ENCODE results near the gene COPZ2.
"Not testable (repeated sequence)": the region's sequence is repeated elsewhere in the genome, so short reads cannot be mapped to it uniquely, and the experiment has no call there.

Gene COPZ2

DNA sequence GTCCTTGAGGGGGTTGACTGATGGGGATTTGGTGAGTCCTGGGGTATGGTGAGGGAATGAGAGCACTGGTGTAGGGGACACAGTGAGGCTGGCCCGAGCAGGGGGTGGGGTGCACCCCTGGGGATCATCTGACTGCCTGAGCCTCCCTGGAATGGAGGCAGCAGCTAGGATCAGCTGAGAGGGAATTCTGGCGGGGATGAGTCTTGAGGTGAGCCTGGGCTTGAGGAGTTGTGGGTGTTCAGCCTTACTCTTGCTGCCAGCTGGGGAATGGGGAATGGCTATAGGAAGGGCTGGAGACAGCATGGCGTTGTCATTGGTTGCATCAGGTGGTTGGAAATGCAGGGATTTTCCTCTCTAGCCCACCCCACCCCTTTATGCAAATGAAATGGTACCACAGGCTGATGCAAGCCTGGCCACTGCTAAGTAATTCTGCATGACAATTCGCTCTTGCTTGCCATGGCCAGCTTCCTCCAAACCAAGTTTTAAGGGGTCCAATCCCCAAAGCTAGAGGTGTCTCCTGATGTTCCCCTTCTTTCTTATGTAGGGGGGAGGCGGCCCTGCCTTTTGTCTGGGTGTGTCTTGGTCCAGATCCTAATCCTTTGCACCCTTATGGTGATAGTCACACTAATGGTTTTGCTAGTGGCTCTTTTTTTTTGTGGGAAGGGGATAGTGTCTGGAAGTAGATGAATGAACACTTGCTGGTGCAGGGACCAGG lies 18.1 kb upstream of the COPZ2 start:
- no peak for DNase-seq

DNA sequence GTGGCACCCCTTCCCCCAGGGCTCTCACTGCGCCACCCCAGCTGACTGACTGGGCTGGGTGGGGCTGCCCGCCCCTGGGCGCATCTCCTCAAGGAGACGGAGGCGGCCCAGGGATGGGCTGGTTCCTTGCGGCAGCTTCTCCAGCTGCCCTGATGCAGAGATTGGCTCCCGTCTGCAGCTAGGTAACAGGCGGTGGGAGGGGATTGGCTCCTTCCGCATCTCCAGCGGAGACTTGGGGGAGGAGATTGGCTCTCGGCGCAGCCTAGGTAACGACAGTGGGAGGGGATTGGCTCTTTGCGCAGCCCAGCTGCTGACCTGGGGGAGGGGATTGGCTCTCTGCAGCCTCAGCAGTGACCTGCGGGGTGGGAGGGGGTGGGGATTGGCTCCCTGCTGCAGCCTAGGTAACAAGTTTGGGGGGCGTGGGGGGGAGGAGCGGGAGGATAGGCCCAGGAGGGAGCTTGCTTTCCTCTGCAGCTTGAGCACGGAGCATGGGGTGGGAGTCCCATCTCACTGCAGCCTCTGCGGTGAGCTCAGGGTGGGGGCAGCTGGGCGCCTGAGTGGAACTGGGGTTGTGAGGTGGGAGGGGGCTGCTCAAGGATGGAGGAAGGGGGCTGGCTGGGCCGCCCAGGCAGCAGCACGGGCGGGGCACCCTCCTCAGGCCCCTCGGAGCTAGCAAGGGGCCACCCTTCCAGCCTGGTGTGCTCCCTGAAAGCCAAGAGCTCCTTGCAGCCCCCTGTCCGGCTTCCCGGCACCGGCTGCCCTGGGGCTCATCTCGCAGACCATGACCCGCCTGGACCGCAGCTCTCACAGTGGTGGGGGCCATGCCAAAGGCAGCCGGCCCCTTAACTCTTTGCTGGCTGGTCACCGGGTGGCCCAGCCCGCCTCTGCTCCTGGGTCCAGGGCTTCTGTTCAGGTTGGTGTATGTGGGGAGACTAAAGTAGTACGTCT lies 16.9 kb upstream of the COPZ2 start:
- DNase-seq: no peak

DNA sequence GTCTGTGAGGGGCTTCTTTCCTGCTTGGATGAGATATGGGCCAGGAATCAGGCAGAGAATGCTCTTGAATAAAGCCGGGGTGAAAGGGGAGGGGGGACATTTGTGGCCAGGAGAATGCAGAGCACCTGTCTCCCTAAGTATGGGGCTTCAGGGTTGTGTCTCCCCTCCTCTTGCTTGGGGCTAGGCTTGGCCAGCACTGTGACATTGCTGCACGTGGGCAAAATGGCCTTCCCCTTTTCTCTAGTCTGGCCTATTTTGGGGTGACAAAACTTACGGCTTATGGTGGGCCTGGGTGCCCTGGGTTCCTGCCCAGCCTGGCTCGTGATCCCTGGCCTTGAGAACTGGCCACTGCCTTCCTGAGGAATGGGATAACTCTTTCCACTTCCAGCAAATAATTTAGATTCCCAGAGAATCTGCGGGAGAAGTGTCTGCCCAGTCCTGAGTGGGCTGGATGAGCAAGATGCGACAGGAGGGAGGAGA lies 16.2 kb upstream of the COPZ2 start:
- no peak for DNase-seq

DNA sequence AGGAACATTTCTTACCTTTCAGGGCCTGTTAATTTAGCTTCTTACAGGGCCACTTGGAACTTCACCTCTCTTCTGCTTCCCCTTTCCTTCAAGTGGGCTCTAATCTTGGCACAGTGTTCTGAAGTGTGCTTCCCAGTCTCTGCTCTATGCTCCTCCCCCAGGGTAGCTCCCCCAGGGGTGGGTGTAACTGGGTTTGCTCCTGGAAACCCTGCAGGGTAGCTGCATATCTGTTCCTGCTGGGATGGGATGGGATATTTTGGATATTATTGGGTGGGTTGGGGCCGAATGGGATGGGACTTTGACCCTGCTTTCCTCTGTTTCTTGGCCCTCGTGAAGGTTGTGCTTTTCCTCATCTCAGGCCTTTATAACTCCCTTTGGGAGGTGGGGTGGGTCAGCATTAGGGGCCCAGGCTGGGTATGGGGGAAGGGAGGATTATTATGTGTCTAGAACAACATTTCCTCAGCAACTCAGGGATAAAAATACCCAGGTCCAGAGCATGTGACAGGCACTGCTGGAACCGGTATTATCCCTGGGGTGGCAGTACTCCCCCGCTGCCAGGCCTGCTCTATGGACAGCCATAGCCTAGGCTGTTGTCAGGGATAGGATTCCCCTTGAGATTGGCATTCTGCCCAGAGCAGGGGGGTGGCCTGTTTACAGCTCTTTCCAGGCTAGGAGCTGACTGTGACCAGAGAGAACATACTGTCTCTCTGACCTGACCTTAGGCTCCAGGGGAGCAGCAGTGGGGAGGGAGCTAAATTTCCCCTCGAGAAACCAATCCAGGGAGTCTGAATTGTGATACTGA lies 15.6 kb upstream of the COPZ2 start:
- peak; percentile 60 for DNase-seq

DNA sequence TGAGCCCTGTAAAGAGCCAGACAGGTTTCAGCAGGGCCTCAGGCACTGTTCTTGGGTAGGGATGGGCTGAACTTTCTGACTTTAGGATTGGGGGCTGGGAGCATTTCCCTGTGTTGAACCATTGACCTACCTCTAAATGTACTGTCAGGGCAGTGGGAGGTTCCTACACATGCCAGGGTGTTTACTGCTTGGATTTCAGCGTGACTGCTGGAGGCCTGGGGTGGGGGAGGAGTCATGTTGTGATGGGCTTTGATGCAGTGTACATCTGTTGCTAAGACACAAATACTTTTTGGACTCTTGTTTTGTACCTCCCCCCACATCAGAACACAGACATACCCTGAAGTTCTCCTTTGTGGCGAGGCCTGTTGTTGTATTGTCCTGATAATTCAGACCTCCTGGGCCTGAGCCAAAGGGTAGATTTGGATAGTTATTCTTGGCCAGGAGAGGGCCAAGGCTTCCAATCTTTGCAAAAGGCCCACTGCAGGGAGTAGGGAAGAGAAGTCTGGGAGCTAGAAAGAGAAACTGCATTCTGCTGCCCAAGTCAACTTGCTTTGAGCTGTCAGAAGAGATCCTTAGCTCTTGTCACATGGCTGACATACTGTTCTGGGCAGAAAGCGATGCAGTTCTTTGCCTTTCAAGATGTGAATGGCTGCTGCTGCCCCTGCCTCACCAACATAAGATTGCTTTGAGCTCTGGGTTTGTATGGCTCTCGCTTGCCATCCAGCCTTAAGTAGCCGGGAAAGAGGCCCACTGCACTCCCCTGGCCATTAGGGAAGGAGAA lies 14.3 kb upstream of the COPZ2 start:
- DNase-seq: peak; percentile 96

DNA sequence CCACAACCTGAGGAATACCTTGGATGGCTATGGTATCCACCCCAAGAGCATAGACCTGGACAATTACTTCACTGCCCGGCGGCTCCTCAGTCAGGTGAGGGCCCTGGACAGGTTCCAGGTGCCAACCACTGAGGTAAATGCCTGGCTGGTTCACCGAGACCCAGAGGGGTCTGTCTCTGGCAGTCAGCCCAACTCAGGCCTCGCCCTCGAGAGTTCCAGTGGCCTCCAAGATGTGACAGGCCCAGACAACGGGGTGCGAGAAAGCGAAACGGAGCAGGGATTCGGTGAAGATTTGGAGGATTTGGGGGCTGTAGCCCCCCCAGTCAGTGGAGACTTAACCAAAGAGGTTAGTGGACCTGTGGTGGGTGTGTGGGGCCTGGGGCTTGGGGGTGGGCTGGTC lies 13.7 kb upstream of the COPZ2 start:
- no peak for DNase-seq

DNA sequence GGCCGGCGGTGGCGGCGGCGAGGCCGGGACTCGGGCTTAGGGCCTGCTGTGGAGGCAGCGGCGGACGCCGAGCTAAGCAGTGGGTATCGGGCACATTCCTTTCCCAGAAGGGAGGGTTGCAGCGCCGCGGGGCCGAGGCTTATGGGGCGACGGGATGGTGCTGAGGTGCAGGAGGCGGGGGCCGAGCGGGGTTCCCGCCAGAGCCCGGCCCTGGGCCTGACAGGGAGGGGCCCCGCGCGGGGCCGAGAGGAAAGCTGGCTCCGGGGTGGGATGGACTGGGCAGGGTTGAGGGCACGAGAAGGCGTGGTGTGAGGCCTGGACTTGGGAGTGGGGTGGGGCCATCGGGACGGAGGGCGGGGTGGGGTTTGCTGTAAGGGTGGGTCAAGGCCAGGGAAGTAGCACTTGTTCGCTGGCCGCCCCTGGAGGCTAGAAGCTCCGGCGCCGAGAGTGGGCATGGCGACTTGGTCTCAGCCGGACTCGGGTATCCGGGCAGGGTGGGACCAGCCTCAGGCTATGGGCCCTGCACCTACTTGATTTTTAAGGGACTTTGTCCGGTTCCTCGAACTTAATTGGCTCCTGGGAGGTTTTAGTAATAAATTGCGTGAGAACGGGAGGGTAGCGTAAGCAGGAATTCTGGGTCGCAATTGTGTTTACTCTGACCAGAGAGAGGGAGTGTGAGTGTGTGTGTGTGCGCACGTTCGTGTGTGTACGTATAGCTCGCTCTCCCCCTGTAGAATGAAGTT lies 11.0 kb upstream of the COPZ2 start:
- peak; percentile 95 for DNase-seq

DNA sequence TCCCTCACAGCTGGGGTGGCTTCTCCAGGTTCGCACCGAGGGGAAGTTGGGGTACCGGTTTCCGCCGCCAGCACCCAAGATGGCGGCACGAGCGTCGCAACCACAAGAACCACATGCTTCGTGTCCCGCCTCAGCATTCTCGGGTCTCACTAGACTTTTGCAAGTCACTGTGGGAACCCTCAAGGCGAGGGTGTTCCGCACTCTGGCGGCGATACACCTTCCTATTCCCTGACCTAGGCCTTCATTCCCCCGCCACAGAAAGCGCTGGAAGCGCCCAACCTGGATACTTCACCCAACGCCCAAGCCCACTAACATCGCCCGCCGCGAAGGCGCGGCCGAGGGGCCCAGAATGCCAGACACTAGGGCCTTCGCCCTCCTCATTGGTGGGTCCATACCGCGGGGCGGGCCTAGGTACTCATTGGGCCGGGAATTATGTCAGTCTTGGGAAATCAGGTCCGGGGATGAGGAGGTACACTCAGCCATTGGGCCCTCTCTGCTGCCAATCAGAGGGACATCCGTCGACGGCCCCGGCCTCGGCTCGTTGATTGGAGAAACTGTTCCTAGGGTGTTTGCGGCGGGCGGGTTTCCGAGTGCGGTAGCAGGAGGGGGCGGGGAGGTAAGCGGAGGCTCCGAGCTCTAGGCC lies 10.3 kb upstream of the COPZ2 start, which contains the start of gene NFE2L1:
NFE2L1 (plus strand) TSS at position 619 of the 643 bp plus-strand sequence. CDS start 2,760 bp downstream, outside the sequence.
- peak; percentile 100 for DNase-seq

DNA sequence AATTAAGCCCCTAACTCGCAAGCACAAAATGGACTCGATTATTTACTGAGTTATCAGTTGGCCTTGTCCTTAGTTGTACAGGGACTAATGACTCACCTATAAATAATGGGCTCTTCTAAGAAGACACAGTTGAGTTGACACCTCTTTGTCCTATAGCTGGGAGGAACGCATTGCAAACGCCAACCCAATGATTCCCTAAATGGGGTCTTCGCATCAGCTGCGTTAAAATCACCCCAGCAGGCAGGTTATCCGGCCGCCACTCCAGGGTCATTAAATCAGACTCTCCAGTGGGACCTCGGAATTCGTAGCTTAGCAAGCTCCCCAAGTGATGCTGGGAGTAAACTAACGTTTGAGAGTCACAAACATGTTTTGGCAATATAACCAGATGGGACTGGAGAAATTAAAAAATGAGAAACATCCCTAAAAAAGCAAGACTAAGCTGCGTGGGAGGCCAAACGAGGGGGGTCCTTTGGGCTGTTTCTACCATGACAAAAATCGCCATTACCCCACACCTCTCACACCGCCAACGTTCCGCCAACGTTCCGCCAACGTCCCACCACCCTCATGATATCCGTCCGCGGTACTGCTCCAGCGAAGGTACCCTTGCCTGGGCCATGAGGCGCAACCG lies 9.6 kb upstream of the COPZ2 start:
- DNase-seq: peak; percentile 23

DNA sequence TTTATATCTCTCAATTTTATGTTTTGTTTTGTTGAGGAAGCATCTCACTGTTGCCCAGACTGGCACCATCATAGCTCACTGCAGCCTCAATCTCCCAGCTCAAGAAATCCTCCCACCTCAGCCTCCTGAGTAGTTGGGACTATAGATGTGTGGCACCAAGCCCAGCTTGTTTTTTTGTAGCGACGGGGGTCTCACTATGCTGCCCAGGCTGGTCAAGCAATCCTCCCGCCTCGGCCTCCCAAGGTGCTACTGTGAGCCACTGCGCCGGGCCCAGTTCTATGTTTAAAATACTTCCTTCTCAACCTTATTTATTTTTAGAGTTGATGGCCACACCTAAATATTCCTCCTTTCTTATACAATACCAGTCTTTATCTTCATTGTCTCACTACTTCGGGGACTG lies 8.7 kb upstream of the COPZ2 start:
- DNase-seq: no peak

DNA sequence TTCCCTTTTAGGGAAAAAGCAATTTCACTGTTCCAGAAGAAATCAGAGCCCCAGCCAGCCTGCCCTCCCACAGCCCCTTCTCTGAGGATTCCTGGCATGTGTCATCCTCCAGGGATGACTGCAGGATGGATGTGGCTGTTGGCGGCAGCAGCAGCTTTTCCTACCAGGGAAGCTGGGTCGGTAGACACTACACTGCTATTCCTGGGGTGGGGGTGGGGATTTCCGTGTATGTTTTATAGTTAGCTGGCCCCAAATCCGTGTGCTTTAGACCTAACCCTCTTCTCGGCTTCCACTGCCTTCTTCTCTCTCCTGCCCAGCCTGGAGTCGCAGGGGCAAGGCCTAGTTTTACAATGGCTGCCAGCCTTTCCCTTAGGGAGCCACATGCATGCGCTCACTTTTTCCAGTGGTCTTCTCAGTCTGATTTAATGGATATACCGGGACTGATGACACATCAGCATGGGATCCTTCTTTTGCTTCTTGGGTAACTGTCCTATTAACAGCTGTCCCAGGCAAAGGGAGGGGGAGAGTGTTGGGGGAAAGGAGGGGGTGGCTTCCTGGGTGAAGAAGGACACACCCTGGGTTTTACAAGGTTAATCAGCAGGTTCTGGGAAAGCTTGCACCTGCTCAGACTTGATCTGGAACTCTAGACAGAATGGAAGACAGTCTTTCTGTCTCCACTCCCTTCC lies 7.9 kb upstream of the COPZ2 start:
- DNase-seq: no peak

DNA sequence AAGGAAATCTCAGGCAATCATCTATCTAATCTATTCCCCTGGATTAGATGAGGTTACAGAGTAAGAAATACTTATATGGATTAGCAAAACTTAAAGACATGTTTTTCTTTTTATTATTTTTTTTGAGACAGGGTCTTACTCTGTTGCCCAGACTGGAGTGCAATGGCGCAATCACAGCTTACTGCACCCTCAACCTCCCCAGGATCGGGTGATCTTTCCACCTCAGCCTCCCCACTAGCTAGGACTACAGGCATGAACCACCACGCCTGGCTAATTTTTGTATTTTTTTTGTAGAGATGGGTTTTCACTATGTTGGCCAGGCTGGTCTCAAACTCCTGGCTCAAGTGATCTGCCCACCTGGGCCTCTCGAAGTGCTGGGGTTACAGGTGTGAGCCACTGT lies 7.3 kb upstream of the COPZ2 start:
- no peak for DNase-seq

DNA sequence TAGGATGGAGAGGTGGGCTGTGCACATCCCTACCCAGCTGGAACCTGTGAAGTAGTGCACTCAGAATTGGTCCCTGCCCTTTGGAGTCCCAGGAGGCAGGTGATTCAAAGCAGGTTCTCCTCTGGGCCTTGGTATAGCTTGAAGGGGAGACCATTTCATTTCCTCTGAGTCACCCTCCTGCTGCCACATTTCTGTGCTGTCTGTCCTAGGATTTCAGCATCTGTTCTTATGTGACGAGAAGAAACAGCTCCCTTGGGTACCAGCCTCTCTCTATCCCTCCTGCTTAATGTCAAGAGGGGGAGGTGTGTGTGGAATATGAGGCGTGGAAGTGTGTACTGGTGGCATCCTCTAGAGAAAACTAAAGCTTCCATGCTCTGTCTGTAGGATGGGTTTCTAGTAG lies 5.6 kb upstream of the COPZ2 start:
- DNase-seq: no peak

DNA sequence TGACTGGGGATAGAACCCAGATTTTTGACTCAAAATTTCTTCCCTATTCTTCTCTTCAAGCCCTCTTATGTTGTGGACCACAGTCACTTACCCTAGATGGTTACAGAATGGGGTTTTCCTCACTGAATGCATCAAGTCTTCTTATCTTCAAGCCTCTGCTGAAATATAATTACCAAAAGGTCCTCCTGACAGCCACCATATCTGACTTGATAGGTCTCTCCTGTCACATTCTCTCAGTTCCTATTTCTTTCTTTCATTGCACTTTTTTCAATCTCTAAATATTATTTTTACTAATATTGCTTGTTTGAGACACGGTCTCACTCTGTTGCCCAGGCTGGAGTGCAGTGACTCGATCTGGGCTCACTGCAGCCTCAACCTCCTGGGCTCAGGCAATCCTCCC lies 1.1 kb upstream of the COPZ2 start:
- DNase-seq: no peak

DNA sequence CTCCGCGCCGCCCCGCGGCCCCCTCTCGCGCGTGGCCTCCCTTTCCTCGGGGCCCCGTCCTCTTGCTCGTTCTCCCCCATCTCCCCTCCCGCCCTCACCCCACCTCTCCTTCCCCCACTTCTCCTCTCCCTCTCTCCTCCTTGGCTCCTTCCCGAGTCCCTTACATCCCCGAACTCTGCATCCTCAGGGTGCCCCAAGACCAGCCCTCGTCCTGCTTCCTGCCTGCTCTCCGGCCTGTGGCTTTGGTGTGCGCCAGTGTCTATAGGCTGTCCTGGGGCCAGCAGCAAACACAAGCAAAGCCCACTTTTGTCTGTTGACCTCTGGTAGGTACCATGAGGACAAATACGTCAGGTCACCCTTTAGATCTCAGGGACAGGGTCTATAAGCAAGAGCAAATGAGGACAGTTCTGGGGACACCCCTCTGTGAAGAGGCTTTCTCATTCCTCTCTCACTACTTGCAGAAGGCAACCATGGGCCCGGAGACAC lies 284 bp upstream of the COPZ2 start:
- DNase-seq: no peak

DNA sequence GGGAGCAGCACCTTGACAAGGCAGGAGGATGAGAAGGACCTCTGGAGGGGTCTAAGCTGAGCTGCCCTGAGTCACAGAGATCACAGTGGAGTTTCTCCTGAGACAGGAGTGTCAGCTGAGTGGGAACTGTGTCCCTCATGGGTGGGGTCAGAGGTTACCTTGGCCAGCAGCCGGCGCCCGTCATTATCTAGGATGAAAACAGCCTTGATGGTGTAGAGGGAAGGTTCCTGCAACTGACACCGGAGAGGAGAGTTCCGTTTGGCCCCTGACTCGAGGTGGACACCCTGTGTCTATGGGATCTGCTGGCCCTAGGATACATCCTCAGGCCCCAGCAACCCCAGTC lies 933 bp downstream of the COPZ2 start:
- DNase-seq: no peak

DNA sequence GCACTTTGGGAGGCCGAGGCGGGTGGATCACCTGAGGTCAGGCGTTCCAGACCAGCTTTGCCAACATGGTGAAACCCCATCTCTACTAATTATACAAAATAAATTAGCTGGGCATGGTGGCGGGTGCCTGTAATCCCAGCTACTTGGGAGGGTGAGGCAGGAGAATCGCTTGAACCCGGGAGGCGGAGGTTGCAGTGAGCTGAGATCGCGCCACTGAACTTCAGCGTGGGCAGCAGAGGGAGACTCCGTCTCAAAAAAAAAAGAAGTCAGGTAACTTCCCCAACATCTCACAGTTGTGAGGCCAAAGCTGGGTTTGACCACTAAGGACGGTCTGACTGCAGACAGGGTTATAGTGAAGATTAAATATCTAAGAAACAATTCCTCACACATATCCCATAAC lies 2.9 kb downstream of the COPZ2 start:
- DNase-seq: not testable (repeated sequence)

DNA sequence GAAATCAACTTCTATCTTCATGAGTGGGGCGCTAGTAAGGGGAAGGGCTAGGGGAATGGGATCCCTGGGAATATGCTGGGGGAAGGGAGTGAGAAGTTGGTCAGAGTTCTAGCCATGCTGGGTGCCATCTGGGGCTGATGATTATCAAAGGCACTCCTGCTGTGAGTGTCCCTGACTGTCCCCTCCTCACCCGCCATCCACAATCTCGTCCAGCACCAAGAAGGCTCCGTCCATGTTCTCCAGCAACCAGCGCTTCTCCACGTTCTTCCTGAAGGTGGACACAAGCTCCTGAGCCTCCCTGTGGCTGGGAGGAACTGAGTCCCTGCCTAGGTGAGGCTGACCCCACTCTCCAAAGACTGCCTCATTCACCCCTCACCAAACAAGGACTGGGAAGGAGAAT lies 5.6 kb downstream of the COPZ2 start:
- DNase-seq: no peak

DNA sequence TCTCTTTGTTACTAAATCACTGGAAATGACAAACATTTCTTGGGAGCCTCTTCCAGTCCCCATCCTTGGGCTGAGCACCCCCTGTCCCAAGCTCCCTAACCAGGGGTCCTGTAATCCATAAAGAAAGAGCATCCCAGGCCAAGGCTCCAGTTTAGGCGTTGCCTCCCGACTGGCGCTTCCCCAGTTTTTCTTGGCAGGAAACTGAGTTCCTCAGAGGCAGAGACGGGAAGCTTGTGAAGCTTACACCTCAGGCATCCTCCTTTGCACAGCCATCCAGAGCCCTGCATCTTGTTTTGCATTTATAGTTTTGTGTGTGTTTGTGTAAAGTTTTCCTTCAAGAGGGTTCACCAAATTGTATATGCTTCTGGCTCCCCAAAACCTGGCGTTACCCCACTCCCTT lies 7.1 kb downstream of the COPZ2 start:
- no peak for DNase-seq

DNA sequence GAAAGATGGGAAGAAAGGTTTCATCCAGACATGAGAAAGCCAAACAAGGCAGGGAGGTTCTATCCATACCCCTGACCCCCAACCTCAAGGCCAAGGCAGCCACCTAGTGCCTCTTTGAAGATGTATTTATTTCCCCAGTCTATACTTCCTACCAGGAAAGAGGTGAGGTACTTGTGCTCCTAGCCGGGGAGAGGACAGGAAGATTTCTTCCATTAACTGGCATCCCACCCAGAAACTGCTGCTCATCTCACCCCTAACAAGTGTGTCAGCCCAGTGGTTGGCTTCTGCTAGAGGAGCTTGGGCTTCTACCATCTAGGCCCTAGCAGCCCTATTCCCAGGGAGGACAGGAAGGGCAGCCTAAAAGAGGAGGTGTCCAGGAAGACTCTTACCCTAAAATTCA lies 8.9 kb downstream of the COPZ2 start:
- DNase-seq: no peak

Data from hematopoietic multipotent progenitor cell treated with erythropoietin and hydrocortisone succinate and interleukin-3 and kit ligand, for 4 days (in vitro differentiated cells).